Epithelial cell of umbilical artery (primary cell): ENCODE measurements around the gene KRTAP9-8. TPM values are rescaled to one million over a fixed set of nuclear protein-coding genes. Genes with fewer than 3 reads are reported as not detected.

Experiments
- total RNA-seq: library from RNA; depleted of rRNA; stranded (reverse); fragments of >200 nt; gene quantifications from 2 replicates; pipeline ENCODE4 v1.2.3, GENCODE V29; 2014

KRTAP9-8 gene, protein sequence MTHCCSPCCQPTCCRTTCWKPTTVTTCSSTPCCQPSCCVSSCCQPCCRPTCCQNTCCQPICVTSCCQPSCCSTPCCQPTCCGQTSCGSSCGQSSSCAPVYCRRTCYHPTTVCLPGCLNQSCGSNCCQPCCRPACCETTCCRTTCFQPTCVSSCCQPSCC
- not detected in 2 replicates for total RNA-seq

DNA sequence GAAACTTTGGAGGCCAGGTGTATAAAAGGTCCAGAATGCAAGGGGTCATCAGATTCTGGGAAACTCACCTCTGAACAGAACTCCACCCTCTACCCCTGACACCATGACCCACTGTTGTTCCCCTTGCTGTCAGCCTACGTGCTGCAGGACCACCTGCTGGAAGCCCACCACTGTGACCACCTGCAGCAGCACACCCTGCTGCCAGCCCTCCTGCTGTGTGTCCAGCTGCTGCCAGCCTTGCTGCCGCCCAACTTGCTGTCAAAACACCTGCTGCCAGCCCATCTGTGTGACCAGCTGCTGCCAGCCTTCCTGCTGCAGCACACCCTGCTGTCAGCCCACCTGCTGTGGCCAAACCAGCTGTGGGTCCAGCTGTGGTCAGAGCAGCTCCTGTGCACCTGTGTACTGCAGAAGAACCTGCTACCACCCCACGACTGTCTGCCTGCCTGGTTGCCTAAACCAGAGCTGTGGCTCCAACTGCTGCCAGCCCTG is at the start of gene KRTAP9-8:
Gene KRTAP9-8 (plus strand): TSS at position 51 of the 489 bp plus-strand sequence. CDS start 53 bp downstream, at position 104.

DNA sequence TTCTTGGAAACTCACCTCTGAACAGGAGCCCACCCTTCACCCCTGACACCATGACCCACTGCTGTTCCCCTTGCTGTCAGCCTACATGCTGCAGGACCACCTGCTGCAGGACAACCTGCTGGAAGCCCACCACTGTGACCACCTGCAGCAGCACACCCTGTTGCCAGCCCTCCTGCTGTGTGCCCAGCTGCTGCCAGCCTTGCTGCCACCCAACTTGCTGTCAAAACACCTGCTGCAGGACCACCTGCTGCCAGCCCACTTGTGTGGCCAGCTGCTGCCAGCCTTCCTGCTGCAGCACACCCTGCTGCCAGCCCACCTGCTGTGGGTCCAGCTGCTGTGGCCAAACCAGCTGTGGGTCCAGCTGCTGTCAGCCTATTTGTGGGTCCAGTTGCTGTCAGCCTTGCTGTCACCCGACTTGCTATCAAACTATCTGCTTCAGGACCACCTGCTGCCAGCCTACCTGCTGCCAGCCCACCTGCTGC is 47.9 kb upstream of the KRTAP9-8 start, which contains the start of gene KRTAP9-1:
Gene KRTAP9-1 (plus strand): TSS at position 51 of the 482 bp plus-strand sequence. CDS start 0 bp downstream, at position 51.

DNA sequence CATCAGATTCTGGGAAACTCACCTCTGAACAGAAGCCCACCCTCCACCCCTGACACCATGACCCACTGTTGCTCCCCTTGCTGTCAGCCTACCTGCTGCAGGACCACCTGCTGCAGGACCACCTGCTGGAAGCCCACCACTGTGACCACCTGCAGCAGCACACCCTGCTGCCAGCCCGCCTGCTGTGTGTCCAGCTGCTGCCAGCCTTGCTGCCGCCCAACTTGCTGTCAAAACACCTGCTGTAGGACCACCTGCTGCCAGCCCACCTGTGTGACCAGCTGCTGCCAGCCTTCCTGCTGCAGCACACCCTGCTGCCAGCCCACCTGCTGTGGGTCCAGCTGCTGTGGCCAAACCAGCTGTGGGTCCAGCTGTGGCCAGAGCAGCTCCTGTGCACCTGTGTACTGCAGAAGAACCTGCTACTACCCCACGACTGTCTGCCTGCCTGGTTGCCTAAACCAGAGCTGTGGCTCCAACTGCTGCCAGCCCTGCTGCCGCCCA is 11.2 kb upstream of the KRTAP9-8 start, which contains the start of gene KRTAP9-2:
Gene KRTAP9-2 (plus strand): TSS at position 51 of the 498 bp plus-strand sequence. CDS start 7 bp downstream, at position 58.

DNA sequence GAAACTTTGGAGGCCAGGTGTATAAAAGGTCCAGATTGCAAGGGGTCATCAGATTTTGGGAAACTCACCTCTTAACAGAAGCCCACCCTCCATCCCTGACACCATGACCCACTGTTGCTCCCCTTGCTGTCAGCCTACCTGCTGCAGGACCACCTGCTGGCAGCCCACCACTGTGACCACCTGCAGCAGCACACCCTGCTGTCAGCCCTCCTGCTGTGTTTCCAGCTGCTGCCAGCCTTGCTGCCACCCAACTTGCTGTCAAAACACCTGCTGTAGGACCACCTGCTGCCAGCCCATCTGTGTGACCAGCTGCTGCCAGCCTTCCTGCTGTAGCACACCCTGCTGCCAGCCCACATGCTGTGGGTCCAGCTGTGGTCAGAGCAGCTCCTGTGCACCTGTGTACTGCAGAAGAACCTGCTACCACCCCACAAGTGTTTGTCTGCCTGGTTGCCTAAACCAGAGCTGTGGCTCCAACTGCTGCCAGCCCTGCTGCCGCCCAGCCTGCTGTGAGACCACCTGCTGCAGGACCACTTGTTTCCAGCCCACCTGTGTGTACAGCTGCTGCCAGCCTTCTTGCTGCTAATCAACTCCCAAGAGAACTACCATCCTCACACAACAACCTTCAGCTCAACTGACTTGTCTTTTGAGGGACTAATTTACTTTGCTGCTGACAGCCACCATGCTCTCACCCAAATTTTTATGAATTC is 5.2 kb upstream of the KRTAP9-8 start, which contains the start of gene KRTAP9-3:
Gene KRTAP9-3 (plus strand): TSS at position 51 of the 707 bp plus-strand sequence. CDS start 53 bp downstream, at position 104.

DNA sequence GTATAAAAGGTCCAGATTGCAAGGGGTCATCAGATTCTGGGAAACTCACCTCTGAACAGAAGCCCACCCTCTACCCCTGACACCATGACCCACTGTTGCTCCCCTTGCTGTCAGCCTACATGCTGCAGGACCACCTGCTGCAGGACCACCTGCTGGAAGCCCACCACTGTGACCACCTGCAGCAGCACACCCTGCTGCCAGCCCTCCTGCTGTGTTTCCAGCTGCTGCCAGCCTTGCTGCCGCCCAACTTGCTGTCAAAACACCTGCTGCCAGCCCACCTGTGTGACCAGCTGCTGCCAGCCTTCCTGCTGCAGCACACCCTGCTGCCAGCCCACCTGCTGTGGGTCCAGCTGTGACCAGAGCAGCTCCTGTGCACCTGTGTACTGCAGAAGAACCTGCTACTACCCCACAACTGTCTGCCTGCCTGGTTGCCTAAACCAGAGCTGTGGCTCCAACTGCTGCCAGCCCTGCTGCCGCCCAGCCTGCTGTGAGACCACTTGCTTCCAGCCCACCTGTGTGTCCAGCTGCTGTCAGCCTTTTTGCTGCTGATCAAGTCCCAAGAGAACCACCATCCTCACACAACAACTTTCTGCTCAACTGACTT is 11.9 kb downstream of the KRTAP9-8 start, which contains the start of gene KRTAP9-4:
Gene KRTAP9-4 (plus strand): TSS at position 51 of the 604 bp plus-strand sequence. CDS start 34 bp downstream, at position 85.

DNA sequence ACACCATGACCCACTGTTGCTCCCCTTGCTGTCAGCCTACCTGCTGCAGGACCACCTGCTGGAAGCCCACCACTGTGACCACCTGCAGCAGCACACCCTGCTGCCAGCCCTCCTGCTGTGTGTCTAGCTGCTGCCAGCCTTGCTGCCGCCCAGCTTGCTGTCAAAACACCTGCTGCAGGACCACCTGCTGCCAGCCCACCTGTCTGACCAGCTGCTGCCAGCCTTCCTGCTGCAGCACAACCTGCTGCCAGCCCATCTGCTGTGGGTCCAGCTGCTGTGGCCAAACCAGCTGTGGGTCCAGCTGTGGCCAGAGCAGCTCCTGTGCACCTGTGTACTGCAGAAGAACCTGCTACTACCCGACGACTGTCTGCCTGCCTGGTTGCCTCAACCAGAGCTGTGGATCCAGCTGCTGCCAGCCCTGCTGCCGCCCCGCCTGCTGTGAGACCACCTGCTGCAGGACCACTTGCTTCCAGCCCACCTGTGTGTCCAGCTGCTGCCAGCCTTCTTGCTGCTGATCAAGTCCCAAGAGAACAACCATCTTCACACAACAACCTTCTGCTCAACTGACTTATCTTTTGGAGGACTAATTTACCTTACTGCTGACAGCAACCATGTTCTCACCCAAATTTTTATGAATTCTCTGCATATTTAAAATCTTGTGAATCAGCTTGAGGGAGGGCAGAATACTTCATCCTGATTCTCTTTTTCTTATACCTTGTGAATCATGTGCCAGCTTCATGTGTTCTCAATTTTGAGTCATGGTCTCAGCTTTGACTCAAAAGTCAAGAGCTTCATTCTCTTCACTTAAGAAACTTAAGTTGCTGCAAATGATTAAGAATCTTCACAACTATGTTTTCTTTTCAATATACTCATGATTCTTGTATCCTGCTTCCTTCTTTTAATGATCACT is 17.8 kb downstream of the KRTAP9-8 start, which contains the start of gene KRTAP9-9:
Gene KRTAP9-9 (plus strand): TSS at position 4 of the 910 bp plus-strand sequence.

DNA sequence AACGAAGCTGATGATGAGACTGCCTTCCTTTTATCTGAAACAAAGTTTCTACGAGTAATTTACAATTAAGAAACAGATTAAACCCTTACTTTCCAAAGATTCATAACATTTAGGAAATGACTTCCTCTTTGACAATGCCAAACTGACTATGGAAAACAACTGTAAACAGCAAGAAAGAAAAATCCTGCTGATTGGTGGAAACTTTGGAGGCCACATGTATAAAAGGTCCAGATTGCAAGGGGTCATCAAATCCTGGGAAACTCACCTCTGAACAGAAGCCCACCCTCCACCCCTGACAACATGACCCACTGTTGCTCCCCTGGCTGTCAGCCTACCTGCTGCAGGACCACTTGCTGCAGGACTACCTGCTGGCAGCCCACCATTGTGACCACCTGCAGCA is 27.3 kb downstream of the KRTAP9-8 start, which contains the start of gene KRTAP9-6:
Gene KRTAP9-6 (plus strand): TSS at position 301 of the 400 bp plus-strand sequence. CDS start 0 bp downstream, at position 301.

DNA sequence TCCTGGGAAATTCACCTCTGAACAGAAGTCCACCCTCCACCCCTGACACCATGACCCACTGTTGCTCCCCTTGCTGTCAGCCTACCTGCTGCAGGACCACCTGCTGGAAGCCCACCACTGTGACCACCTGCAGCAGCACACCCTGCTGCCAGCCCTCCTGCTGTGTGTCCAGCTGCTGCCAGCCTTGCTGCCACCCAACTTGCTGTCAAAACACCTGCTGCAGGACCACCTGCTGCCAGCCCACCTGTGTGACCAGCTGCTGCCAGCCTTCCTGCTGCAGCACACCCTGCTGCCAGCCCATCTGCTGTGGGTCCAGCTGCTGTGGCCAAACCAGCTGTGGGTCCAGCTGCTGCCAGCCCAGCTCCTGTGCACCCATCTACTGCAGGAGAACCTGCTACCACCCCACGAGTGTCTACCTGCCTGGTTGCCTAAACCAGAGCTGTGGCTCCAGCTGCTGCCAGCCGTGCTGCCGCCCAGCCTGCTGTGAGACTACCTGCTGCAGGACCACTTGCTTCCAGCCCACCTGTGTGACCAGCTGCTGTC is 37.9 kb downstream of the KRTAP9-8 start, which contains the start of gene KRTAP9-7:
Gene KRTAP9-7 (plus strand): TSS at position 51 of the 543 bp plus-strand sequence. CDS start 0 bp downstream, at position 51.

Other genes with a start within 250 kb of the KRTAP9-8 start
- gene KRTAP3-3, start 243.8 kb upstream of the KRTAP9-8 start, total RNA-seq = not detected in 2 replicates
- not detected in 2 replicates for gene KRTAP3-2, start 238.1 kb upstream of the KRTAP9-8 start, total RNA-seq
- gene KRTAP3-1, start 228.9 kb upstream of the KRTAP9-8 start, total RNA-seq = not detected in 2 replicates
- under 0.01 and 0.46 TPM in 2 replicates for gene KRTAP1-5, start 210.8 kb upstream of the KRTAP9-8 start, total RNA-seq
- gene KRTAP1-4, start 207.8 kb upstream of the KRTAP9-8 start, total RNA-seq = not detected in 2 replicates
- not detected in 2 replicates for gene KRTAP1-3, start 203.1 kb upstream of the KRTAP9-8 start, total RNA-seq
- gene KRTAP1-1, start 196.5 kb upstream of the KRTAP9-8 start, total RNA-seq = not detected in 2 replicates
- not detected in 2 replicates for gene KRTAP2-1, start 190.7 kb upstream of the KRTAP9-8 start, total RNA-seq
- not detected in 2 replicates for gene KRTAP2-2, start 182.8 kb upstream of the KRTAP9-8 start, total RNA-seq
- not detected in 2 replicates for gene KRTAP2-3, start 177.9 kb upstream of the KRTAP9-8 start, total RNA-seq
- not detected in 2 replicates for gene KRTAP2-4, start 172.1 kb upstream of the KRTAP9-8 start, total RNA-seq
- not detected in 2 replicates for gene KRTAP4-7, start 153.8 kb upstream of the KRTAP9-8 start, total RNA-seq
- not detected in 2 replicates for gene KRTAP4-8, start 139.9 kb upstream of the KRTAP9-8 start, total RNA-seq
- not detected in 2 replicates for gene KRTAP4-16, start 135.8 kb upstream of the KRTAP9-8 start, total RNA-seq
- not detected in 2 replicates for gene KRTAP4-9, start 132.6 kb upstream of the KRTAP9-8 start, total RNA-seq
- not detected in 2 replicates for gene KRTAP4-11, start 119.6 kb upstream of the KRTAP9-8 start, total RNA-seq
- not detected in 2 replicates for gene KRTAP4-12, start 113.8 kb upstream of the KRTAP9-8 start, total RNA-seq
- gene KRTAP4-6, start 97.5 kb upstream of the KRTAP9-8 start, total RNA-seq = not detected in 2 replicates
- not detected in 2 replicates for gene KRTAP4-5, start 88.2 kb upstream of the KRTAP9-8 start, total RNA-seq
- not detected in 2 replicates for gene KRTAP4-4, start 77.3 kb upstream of the KRTAP9-8 start, total RNA-seq
- not detected in 2 replicates for gene KRTAP4-3, start 69.8 kb upstream of the KRTAP9-8 start, total RNA-seq
- not detected in 2 replicates for gene KRTAP4-2, start 59.8 kb upstream of the KRTAP9-8 start, total RNA-seq
- not detected in 2 replicates for gene KRTAP4-1, start 53.1 kb upstream of the KRTAP9-8 start, total RNA-seq
- gene KRTAP9-1, start 48.1 kb upstream of the KRTAP9-8 start, total RNA-seq = not detected in 2 replicates
- not detected in 2 replicates for gene KRTAP9-2, start 11.4 kb upstream of the KRTAP9-8 start, total RNA-seq
- gene KRTAP9-3, start 5.5 kb upstream of the KRTAP9-8 start, total RNA-seq = not detected in 2 replicates
- not detected in 2 replicates for gene KRTAP9-4, start 11.7 kb downstream of the KRTAP9-8 start, total RNA-seq
- gene KRTAP9-9, start 17.4 kb downstream of the KRTAP9-8 start, total RNA-seq = not detected in 2 replicates
- gene KRTAP9-6, start 27.4 kb downstream of the KRTAP9-8 start, total RNA-seq = not detected in 2 replicates
- not detected in 2 replicates for gene KRTAP9-7, start 37.7 kb downstream of the KRTAP9-8 start, total RNA-seq
- gene KRTAP29-1, start 64.9 kb downstream of the KRTAP9-8 start, total RNA-seq = not detected in 2 replicates
- not detected in 2 replicates for gene KRTAP16-1, start 71.3 kb downstream of the KRTAP9-8 start, total RNA-seq
- not detected in 2 replicates for gene KRTAP17-1, start 77.7 kb downstream of the KRTAP9-8 start, total RNA-seq
- not detected in 2 replicates for gene KRT33A, start 112.8 kb downstream of the KRTAP9-8 start, total RNA-seq
- gene KRT33B, start 131.8 kb downstream of the KRTAP9-8 start, total RNA-seq = not detected in 2 replicates
- gene KRT34, start 144.3 kb downstream of the KRTAP9-8 start, total RNA-seq = 0.91 TPM in 1 of 2 replicates, not detected in the other
- not detected in 2 replicates for gene KRT31, start 159.6 kb downstream of the KRTAP9-8 start, total RNA-seq
- not detected in 2 replicates for gene KRT37, start 186.6 kb downstream of the KRTAP9-8 start, total RNA-seq
- not detected in 2 replicates for gene KRT38, start 203.0 kb downstream of the KRTAP9-8 start, total RNA-seq
- gene KRT32, start 229.4 kb downstream of the KRTAP9-8 start, total RNA-seq = not detected in 2 replicates
- not detected in 2 replicates for gene KRT35, start 243.2 kb downstream of the KRTAP9-8 start, total RNA-seq